Neuronal stem cell (in vitro differentiated cells): ENCODE results near the gene NFIB.

Experiments used
- DNase-seq: peaks from one replicate; pipeline ENCODE4 v3.0.0-alpha.2; 2013; ENCODE audit warnings: low spot score
- H2AFZ ChIP-seq: one replicate; pipeline ENCODE4 v1.6.1; 2013; ENCODE audit warnings: mild to moderate bottlenecking, low read length, inconsistent platforms
- H2AK5ac ChIP-seq: 2 replicates; pipeline ENCODE4 v1.6.1; 2013; ENCODE audit warnings: low read depth, mild to moderate bottlenecking, inconsistent platforms, low read length, moderate library complexity, mixed read lengths
- H2BK120ac ChIP-seq: 2 replicates; pipeline ENCODE4 v1.6.1; 2013; ENCODE audit warnings: low read depth, mild to moderate bottlenecking, inconsistent platforms, low read length, moderate library complexity, mixed read lengths
- H2BK12ac ChIP-seq: one replicate; pipeline ENCODE4 v1.6.1; 2013; ENCODE audit warnings: low read length, inconsistent platforms
- H2BK15ac ChIP-seq: 2 replicates; pipeline ENCODE4 v1.6.1; 2013; ENCODE audit warnings: mild to moderate bottlenecking, low read length, inconsistent platforms, mixed read lengths
- H2BK5ac ChIP-seq: one replicate; pipeline ENCODE4 v1.6.1; 2013; ENCODE audit warnings: inconsistent platforms, mild to moderate bottlenecking, low read length, moderate library complexity
- H3K14ac ChIP-seq: one replicate; pipeline ENCODE4 v1.6.1; 2013; ENCODE audit warnings: low read length, inconsistent platforms
- H3K18ac ChIP-seq: 2 replicates; pipeline ENCODE4 v1.6.1; 2013; ENCODE audit warnings: low read length, inconsistent platforms
- H3K23ac ChIP-seq: 2 replicates; pipeline ENCODE4 v1.6.1; 2013; ENCODE audit warnings: low read depth, mild to moderate bottlenecking, mixed read lengths, low read length, inconsistent platforms; ENCODE audit not compliant: poor library complexity
- H3K27ac ChIP-seq: replicated peaks from 3 replicates; pipeline ENCODE4 v1.5.1; 2013; ENCODE audit warnings: low read length, inconsistent platforms
- H3K27me3 ChIP-seq, 3 experiments: 2 replicates each; pipeline ENCODE4 v1.6.1; 2013; ENCODE audit warnings: low read length in 3 of 3, mild to moderate bottlenecking in 2 of 3, inconsistent platforms in 1 of 3, low read depth in 1 of 3, mixed read lengths in 1 of 3, moderate library complexity in 1 of 3; ENCODE audit not compliant: control insufficient read depth in 3 of 3, insufficient read depth in 3 of 3
- H3K36me3 ChIP-seq, 2 donors: replicated peaks in 1 of 2; 2 replicates each; pipeline ENCODE4 v1.6.1; 2013; ENCODE audit warnings: low read length in 2 of 2; ENCODE audit not compliant: control insufficient read depth in 2 of 2, insufficient read depth in 2 of 2
- H3K4ac ChIP-seq: 2 replicates; pipeline ENCODE4 v1.6.1; 2013; ENCODE audit warnings: inconsistent platforms, mild to moderate bottlenecking, low read length, moderate library complexity
- H3K4me1 ChIP-seq, 2 donors: 1 replicate in 1 of 2; 2 replicates in 1 of 2; pipeline ENCODE4 v1.6.1; 2013; ENCODE audit warnings: low read length in 2 of 2, low read depth in 1 of 2; ENCODE audit not compliant: control insufficient read depth in 2 of 2, insufficient read depth in 1 of 2
- H3K4me2 ChIP-seq: one replicate; pipeline ENCODE4 v1.6.1; 2013; ENCODE audit warnings: mild to moderate bottlenecking, low read length, inconsistent platforms; ENCODE audit not compliant: insufficient read depth, poor library complexity, severe bottlenecking
- H3K4me3 ChIP-seq, 2 donors: 2 replicates each; pipeline ENCODE4 v1.5.1; 2013; ENCODE audit warnings: low read length in 2 of 2, mild to moderate bottlenecking in 2 of 2, inconsistent platforms in 1 of 2, moderate library complexity in 1 of 2
- H3K79me1 ChIP-seq: one replicate; pipeline ENCODE4 v1.6.1; 2013; ENCODE audit warnings: low read depth, mild to moderate bottlenecking, inconsistent platforms, low read length, moderate library complexity
- H3K9ac ChIP-seq: one replicate; pipeline ENCODE4 v1.6.1; 2013; ENCODE audit warnings: mild to moderate bottlenecking, low read depth, low read length, inconsistent platforms; ENCODE audit not compliant: poor library complexity
- H3K9me3 ChIP-seq, 2 donors: replicated peaks in 1 of 2; 2 replicates each; pipeline versions ENCODE3 to v1.6.1; 2013; ENCODE audit warnings: low read length in 2 of 2, mild to moderate bottlenecking in 2 of 2, inconsistent platforms in 1 of 2, low read depth in 1 of 2, mixed read lengths in 1 of 2, moderate library complexity in 1 of 2; ENCODE audit not compliant: control insufficient read depth in 2 of 2, insufficient read depth in 1 of 2
- H4K8ac ChIP-seq: one replicate; pipeline ENCODE4 v1.6.1; 2013; ENCODE audit warnings: low read depth, mild to moderate bottlenecking, inconsistent platforms, low read length, moderate library complexity
- H4K91ac ChIP-seq: one replicate; pipeline ENCODE4 v1.6.1; 2013; ENCODE audit warnings: low read length, low read depth, mild to moderate bottlenecking, inconsistent platforms; ENCODE audit not compliant: poor library complexity
- WGBS, 2 donors: extraction: QIAGEN DNeasy Blood & Tissue Kit; methylation state at CpG; one replicate each; pipeline ENCODE4 v1.1.7; 2013; ENCODE audit warnings: missing lambda C conversion rate in 2 of 2, mixed read lengths in 1 of 2; ENCODE audit not compliant: insufficient read length in 2 of 2, insufficient replicate concordance in 1 of 2; ENCODE audit errors: extremely low coverage in 2 of 2; 5-methylcytosine and 5-hydroxymethylcytosine counted together

The NFIB gene

GRCh38 chr9:14068690-14069089 is 245.3 kb downstream of the NFIB start:
- H3K4me1 ChIP-seq, result no peaks in the 10 kb centered on the region
- H3K79me1 ChIP-seq, result no peaks in the 10 kb centered on the region
- no peak overlapping the region for H3K14ac ChIP-seq
- no CpG with 5 or more reads among the region's 4 CpGs for WGBS, 2 donors
- peaks cover 0 to under 1% (median 0%) of the 10 kb centered on the region in 3 experiments for H3K27me3 ChIP-seq
- no peak overlapping the region for H3K27ac ChIP-seq
- no peak for DNase-seq
- H3K36me3 ChIP-seq, result no peaks in the 10 kb centered on the region
- H2BK120ac ChIP-seq, result no peak overlapping the region
- no peak overlapping the region for H3K9ac ChIP-seq
- no peak overlapping the region for H2AFZ ChIP-seq
- no peak overlapping the region for H4K8ac ChIP-seq
- H2BK15ac ChIP-seq, result no peak overlapping the region
- H3K18ac ChIP-seq, result no peak overlapping the region
- H3K4ac ChIP-seq, result no peak overlapping the region
- H3K23ac ChIP-seq, result no peak overlapping the region
- H2BK12ac ChIP-seq, result no peak overlapping the region
- peaks cover 0 to 6% of the 10 kb centered on the region in 2 donors for H3K9me3 ChIP-seq
- no peak overlapping the region for H3K4me3 ChIP-seq
- no peak overlapping the region for H2AK5ac ChIP-seq
- no peak overlapping the region for H2BK5ac ChIP-seq
- H3K4me2 ChIP-seq, result no peak overlapping the region
- no peak overlapping the region for H4K91ac ChIP-seq

DNA sequence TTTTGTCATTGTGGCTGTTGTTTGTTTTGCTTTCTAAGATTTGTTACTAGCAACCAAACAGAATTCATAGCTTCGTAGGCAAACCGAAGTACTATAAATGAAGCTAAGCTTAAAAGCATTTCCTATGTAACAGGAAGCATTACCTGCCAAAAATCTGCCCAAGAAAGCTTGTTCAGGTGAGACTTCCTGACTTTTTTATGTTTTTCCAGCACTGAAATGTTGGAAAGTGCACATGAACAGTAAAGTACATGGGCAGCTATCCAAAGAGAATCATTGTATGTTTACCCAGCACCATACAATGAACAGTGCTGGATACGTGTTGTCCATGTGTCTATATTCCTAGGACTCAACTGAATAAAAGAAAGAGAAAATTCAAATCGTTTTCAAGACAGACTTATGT is 247.1 kb downstream of the NFIB start:
- Histone ChIP-seq H3K4ac (no peak overlapping the region), H2AFZ (no peak overlapping the region), H3K36me3 (no peaks in the 10 kb centered on the region), H4K8ac (no peak overlapping the region), H2AK5ac (no peak overlapping the region), H3K4me2 (no peak overlapping the region), H3K27ac (no peak overlapping the region), H3K18ac (no peak overlapping the region), H3K79me1 (no peaks in the 10 kb centered on the region), H2BK5ac (no peak overlapping the region), H3K4me1 (no peaks in the 10 kb centered on the region), H2BK120ac (no peak overlapping the region), H4K91ac (no peak overlapping the region), H3K23ac (no peak overlapping the region), H3K9ac (no peak overlapping the region), H3K27me3 (peaks cover 0 to 4% (median 0%) of the 10 kb centered on the region in 3 experiments), H2BK12ac (no peak overlapping the region), H3K4me3 (no peak overlapping the region), H2BK15ac (no peak overlapping the region), H3K14ac (no peak overlapping the region), H3K9me3 (peaks cover 0 to 7% of the 10 kb centered on the region in 2 donors)
- DNase-seq, result no peak
- no CpG with 5 or more reads among the region's 4 CpGs for WGBS, 2 donors

- H2BK5ac ChIP-seq, result no peak overlapping the region
- no peak overlapping the region for H3K4me2 ChIP-seq
- no peak overlapping the region for H4K91ac ChIP-seq
- no peak overlapping the region for H2AK5ac ChIP-seq
- H3K9me3 ChIP-seq, result peaks cover 0 to 7% of the 10 kb centered on the region in 2 donors
- H2BK120ac ChIP-seq, result no peak overlapping the region
- peaks cover 0 to 4% (median 0%) of the 10 kb centered on the region in 3 experiments for H3K27me3 ChIP-seq
- no peaks in the 10 kb centered on the region for H3K79me1 ChIP-seq
- no peak overlapping the region for H3K14ac ChIP-seq
- H3K9ac ChIP-seq, result no peak overlapping the region
- no peak overlapping the region for H4K8ac ChIP-seq
- no peak overlapping the region for H3K4ac ChIP-seq
- WGBS, 2 donors, result no CpG with 5 or more reads among the region's 4 CpGs
- H3K23ac ChIP-seq, result no peak overlapping the region
- H3K4me1 ChIP-seq, result no peaks in the 10 kb centered on the region
- no peak overlapping the region for H2AFZ ChIP-seq
- no peak overlapping the region for H2BK15ac ChIP-seq
- H3K4me3 ChIP-seq, result no peak overlapping the region
- H3K36me3 ChIP-seq, result no peaks in the 10 kb centered on the region
- no peak overlapping the region for H3K27ac ChIP-seq
- no peak for DNase-seq
- no peak overlapping the region for H2BK12ac ChIP-seq
- no peak overlapping the region for H3K18ac ChIP-seq
Observed at GRCh38 chr9:14066032-14066431, 247.9 kb downstream of the NFIB start.

GRCh38 chr9:14064940-14065339 is 249.0 kb downstream of the NFIB start:
- Histone ChIP-seq H3K9me3 (peaks cover 0 to 7% of the 10 kb centered on the region in 2 donors), H3K79me1 (no peaks in the 10 kb centered on the region), H3K18ac (no peak overlapping the region), H4K8ac (no peak overlapping the region), H3K27ac (no peak overlapping the region), H2BK15ac (no peak overlapping the region), H3K14ac (no peak overlapping the region), H3K4me1 (no peaks in the 10 kb centered on the region), H3K4me3 (no peak overlapping the region), H2BK120ac (no peak overlapping the region), H3K4me2 (no peak overlapping the region), H4K91ac (no peak overlapping the region), H2AFZ (no peak overlapping the region), H2BK12ac (no peak overlapping the region), H2AK5ac (no peak overlapping the region), H3K4ac (no peak overlapping the region), H2BK5ac (no peak overlapping the region), H3K23ac (no peak overlapping the region), H3K27me3 (peaks cover 0 to 4% (median 0%) of the 10 kb centered on the region in 3 experiments), H3K9ac (no peak overlapping the region), H3K36me3 (no peaks in the 10 kb centered on the region)
- no peak for DNase-seq
- no CpG with 5 or more reads among the region's 2 CpGs for WGBS, 2 donors
